ENCODE results near the gene HERC6.

DNA sequence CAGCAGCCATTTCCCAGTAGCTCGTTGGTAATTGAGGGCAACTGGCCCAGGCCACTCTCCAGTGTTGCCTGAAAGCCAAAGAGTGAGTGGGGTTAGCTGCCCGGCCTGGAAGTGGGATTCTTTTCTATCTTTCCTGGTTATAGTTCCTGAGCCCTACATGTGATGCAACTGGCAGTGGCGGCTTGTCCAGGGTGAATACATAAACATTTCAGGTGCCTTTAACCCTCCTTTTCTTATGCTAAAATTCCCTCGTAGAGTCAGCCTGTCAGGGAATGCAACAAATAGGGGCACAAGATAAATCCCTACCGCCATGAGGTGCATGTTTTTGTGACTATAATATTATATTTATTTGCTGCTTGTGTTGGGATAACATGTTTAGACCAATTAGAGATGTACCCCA is 64.8 kb downstream of the HERC6 start:
- no peak for TF ChIP-seq CTCF (tag by site-specific recombination; IDR thresholded peaks at IDR 0.05)
- no peak for TF ChIP-seq TCF7L2 (IDR thresholded peaks at IDR 0.05; ENCODE audit: borderline replicate concordance, low read depth, low read length)
- no peak for TF ChIP-seq ZNF10 (tag by site-specific recombination; IDR thresholded peaks at IDR 0.05)
- no peak for TF ChIP-seq ZNF621 (tag by site-specific recombination; IDR thresholded peaks at IDR 0.05)
- no peak for TF ChIP-seq ZNF350 (tag by site-specific recombination; IDR thresholded peaks at IDR 0.05)
- no peak for TF ChIP-seq ZNF366 (tag by site-specific recombination; conservative IDR thresholded peaks at IDR 0.05)
- no peak for TF ChIP-seq MYNN (tag by site-specific recombination; IDR thresholded peaks at IDR 0.05; ENCODE audit: borderline replicate concordance)
- TF ChIP-seq ZNF223 (tag by site-specific recombination; IDR thresholded peaks at IDR 0.05): no peak
- TF ChIP-seq ZNF558 (tag by site-specific recombination; IDR thresholded peaks at IDR 0.05): no peak
- no peak for TF ChIP-seq REST (tag by site-specific recombination; IDR thresholded peaks at IDR 0.05)
- TF ChIP-seq ZNF112 (tag by site-specific recombination; IDR thresholded peaks at IDR 0.05): no peak
- TF ChIP-seq ZNF146 (tag by site-specific recombination; IDR thresholded peaks at IDR 0.05): no peak
- TF ChIP-seq ZNF580 (tag by site-specific recombination; IDR thresholded peaks at IDR 0.05): no peak

All from HEK293 (cell line).